OCI-LY3 (cell line): ENCODE data around the gene SELE.

Experiments
- H2AFZ ChIP-seq: fragments of 200-600, 300-600 bp; shearing (Covaris generic); 2 replicates; pipeline ENCODE4 v1.6.0; 2014; ENCODE audit warnings: antibody characterized with exemption, low read depth, low read length
- H3K27ac ChIP-seq: fragments of 200-600, 300-600 bp; sonication (generic); 2 replicates; pipeline ENCODE4 v1.5.1; 2014; ENCODE audit warnings: mild to moderate bottlenecking, low read length, moderate library complexity, mixed read lengths
- H3K27me3 ChIP-seq: fragments of 200-600, 300-600 bp; sonication (generic); 2 replicates; pipeline ENCODE4 v1.6.1; 2014; ENCODE audit warnings: low read depth, low read length, mixed read lengths
- H3K36me3 ChIP-seq: fragments of 200-600, 300-600 bp; sonication (generic); replicated peaks from 2 replicates; pipeline ENCODE3; 2014; ENCODE audit warnings: low read depth, low read length, mixed read lengths
- H3K4me1 ChIP-seq: fragments of 300-600, 200-600 bp; sonication (generic); 2 replicates; pipeline ENCODE4 v1.6.1; 2014; ENCODE audit warnings: low read length, mixed read lengths
- H3K4me2 ChIP-seq: fragments of 200-600, 300-600 bp; sonication (generic); 2 replicates; pipeline ENCODE4 v1.6.1; 2014; ENCODE audit warnings: low read length, mixed read lengths
- H3K4me3 ChIP-seq: fragments of 300-600, 200-600 bp; sonication (generic); 2 replicates; pipeline ENCODE4 v1.5.1; 2014; ENCODE audit warnings: antibody characterized with exemption, mild to moderate bottlenecking, low read length, moderate library complexity
- H3K79me2 ChIP-seq: fragments of 300-600, 200-600 bp; shearing (Covaris generic); 2 replicates; pipeline ENCODE4 v1.6.1; 2014; ENCODE audit warnings: mild to moderate bottlenecking, low read length, mixed read lengths
- H3K9ac ChIP-seq: fragments of 300-600, 200-600 bp; shearing (Covaris generic); 2 replicates; pipeline ENCODE4 v1.6.0; 2014; ENCODE audit warnings: mild to moderate bottlenecking, low read length, moderate library complexity
- H3K9me3 ChIP-seq: fragments of 200-600, 300-600 bp; shearing (Covaris generic); 2 replicates; pipeline ENCODE4 v1.6.1; 2014; ENCODE audit warnings: low read length, mixed read lengths; ENCODE audit not compliant: insufficient read depth
- H4K20me1 ChIP-seq: fragments of 200-600, 300-600 bp; sonication (generic); 2 replicates; pipeline ENCODE4 v1.6.1; 2016; ENCODE audit warnings: low read length, mixed read lengths; ENCODE audit not compliant: insufficient read depth
- EZH2phosphoT487 ChIP-seq: fragments of 200-600 bp; shearing (Covaris generic); IDR thresholded peaks from 2 replicates; pipeline ENCODE4 v1.6.1; 2018; ENCODE audit warnings: antibody characterized with exemption, mixed run types, low read depth
- TF ChIP-seq, protein P1 (sequence below): fragments of 200-600, 300-600 bp; sonication (generic); IDR thresholded peaks from 2 replicates; pipeline ENCODE4 v1.5.1; 2014; ENCODE audit warnings: antibody characterized with exemption, low read length, low read depth

SELE gene

GRCh38 chr1:169731446-169731845, 2.4 kb downstream of the SELE start:
- peaks cover 5% of the 10 kb centered on the region; the same call in 1 of the 2 replicates for H3K4me1 ChIP-seq
- H3K9ac ChIP-seq, result no peak overlapping the region
- H2AFZ ChIP-seq, result no peak overlapping the region
- H3K27ac ChIP-seq, result no peak overlapping the region
- no peak overlapping the region for H3K4me2 ChIP-seq
- no peaks in the 10 kb centered on the region for H4K20me1 ChIP-seq
- H3K79me2 ChIP-seq, result no peaks in the 10 kb centered on the region
- TF ChIP-seq EZH2phosphoT487, result no peak
- TF ChIP-seq, protein P1, sequence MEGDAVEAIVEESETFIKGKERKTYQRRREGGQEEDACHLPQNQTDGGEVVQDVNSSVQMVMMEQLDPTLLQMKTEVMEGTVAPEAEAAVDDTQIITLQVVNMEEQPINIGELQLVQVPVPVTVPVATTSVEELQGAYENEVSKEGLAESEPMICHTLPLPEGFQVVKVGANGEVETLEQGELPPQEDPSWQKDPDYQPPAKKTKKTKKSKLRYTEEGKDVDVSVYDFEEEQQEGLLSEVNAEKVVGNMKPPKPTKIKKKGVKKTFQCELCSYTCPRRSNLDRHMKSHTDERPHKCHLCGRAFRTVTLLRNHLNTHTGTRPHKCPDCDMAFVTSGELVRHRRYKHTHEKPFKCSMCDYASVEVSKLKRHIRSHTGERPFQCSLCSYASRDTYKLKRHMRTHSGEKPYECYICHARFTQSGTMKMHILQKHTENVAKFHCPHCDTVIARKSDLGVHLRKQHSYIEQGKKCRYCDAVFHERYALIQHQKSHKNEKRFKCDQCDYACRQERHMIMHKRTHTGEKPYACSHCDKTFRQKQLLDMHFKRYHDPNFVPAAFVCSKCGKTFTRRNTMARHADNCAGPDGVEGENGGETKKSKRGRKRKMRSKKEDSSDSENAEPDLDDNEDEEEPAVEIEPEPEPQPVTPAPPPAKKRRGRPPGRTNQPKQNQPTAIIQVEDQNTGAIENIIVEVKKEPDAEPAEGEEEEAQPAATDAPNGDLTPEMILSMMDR, result no peak
- H3K27me3 ChIP-seq, result no peaks in the 10 kb centered on the region
- no peaks in the 10 kb centered on the region for H3K36me3 ChIP-seq
- H3K4me3 ChIP-seq, result no peak overlapping the region
- H3K9me3 ChIP-seq, result no peaks in the 10 kb centered on the region

- Histone ChIP-seq H3K27ac (no peak overlapping the region), H3K4me1 (peaks cover 5% of the 10 kb centered on the region; the same call in 1 of the 2 replicates), H3K36me3 (no peaks in the 10 kb centered on the region), H3K27me3 (no peaks in the 10 kb centered on the region), H3K4me3 (no peak overlapping the region), H3K4me2 (no peak overlapping the region), H2AFZ (no peak overlapping the region), H4K20me1 (no peaks in the 10 kb centered on the region), H3K79me2 (no peaks in the 10 kb centered on the region), H3K9me3 (no peaks in the 10 kb centered on the region), H3K9ac (no peak overlapping the region)
- no peak for TF ChIP-seq EZH2phosphoT487
Measured at GRCh38 chr1:169729991-169730390, 3.9 kb downstream of the SELE start.

DNA sequence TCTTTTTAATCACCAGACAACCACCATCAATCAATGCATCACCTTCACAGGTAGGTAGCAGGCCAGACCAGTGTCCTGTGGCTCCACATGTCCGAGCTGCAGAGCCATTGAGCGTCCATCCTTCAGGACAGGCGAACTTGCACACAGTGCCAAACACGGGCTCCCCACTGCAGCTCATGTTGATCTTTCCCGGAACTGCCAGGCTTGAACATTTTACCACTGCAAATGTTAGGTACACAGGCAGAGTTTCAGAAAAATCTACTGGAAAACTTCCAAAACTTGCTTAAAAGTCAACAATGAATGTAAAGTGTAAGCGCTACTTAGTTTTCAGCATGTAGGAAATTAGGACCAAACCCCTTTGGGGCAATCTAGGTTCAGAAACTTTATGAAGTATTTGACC, 6.6 kb downstream of the SELE start:
- H3K27ac ChIP-seq, result no peak overlapping the region
- no peaks in the 10 kb centered on the region for H3K9me3 ChIP-seq
- no peaks in the 10 kb centered on the region for H3K27me3 ChIP-seq
- H3K36me3 ChIP-seq, result no peaks in the 10 kb centered on the region
- no peak overlapping the region for H3K4me3 ChIP-seq
- no peaks in the 10 kb centered on the region for H4K20me1 ChIP-seq
- no peak overlapping the region for H3K4me2 ChIP-seq
- no peak for TF ChIP-seq EZH2phosphoT487
- TF ChIP-seq, protein P1, result no peak
- peaks cover 5% of the 10 kb centered on the region; the same call in 1 of the 2 replicates for H3K4me1 ChIP-seq
- H2AFZ ChIP-seq, result no peak overlapping the region
- no peaks in the 10 kb centered on the region for H3K79me2 ChIP-seq
- no peak overlapping the region for H3K9ac ChIP-seq

- Histone ChIP-seq H3K9ac (no peak overlapping the region), H3K36me3 (no peaks in the 10 kb centered on the region), H3K9me3 (no peaks in the 10 kb centered on the region), H3K4me1 (peaks cover 5% of the 10 kb centered on the region; the same call in 1 of the 2 replicates), H4K20me1 (no peaks in the 10 kb centered on the region), H3K79me2 (no peaks in the 10 kb centered on the region), H3K4me3 (no peak overlapping the region), H3K27ac (no peak overlapping the region), H3K4me2 (no peak overlapping the region), H2AFZ (no peak overlapping the region), H3K27me3 (no peaks in the 10 kb centered on the region)
- TF ChIP-seq, protein P1, result no peak
- TF ChIP-seq EZH2phosphoT487, result no peak
Measured at GRCh38 chr1:169726851-169727250, 7.0 kb downstream of the SELE start.
